Measurements from ENCODE around the gene CPNE5.

GRCh38 chr6:36847991-36848390, 8.7 kb upstream of the CPNE5 start:
- TF ChIP-seq POLR2AphosphoS5 (IDR thresholded peaks at IDR 0.05; ENCODE audit: insufficient read depth in 1 of 2, low read depth in 1 of 2) (no peak), CTCF (IDR thresholded peaks at IDR 0.05) (no peak), POLR2A (IDR thresholded peaks at IDR 0.05) (no peak)

All from vagina (tissue), 2 donors.